K562 (cell line): ENCODE data around the gene ZNF595. TPM values are rescaled to one million over a fixed set of nuclear protein-coding genes. Genes with fewer than 3 reads are reported as not detected.
A peak's percentile ranks its signal among the peaks of the same experiment; 100 is the strongest.

Experiments used
- ATAC-seq: fragments of 200-7000 bp; cut with Tn5 transposase; 3 replicates; pipeline ENCODE4 v1.9.1; 2020; ENCODE audit warnings: moderate library complexity
- BruUV-seq: library from RNA; stranded (reverse); fragments of 400-500 nt; replicated peaks from 2 replicates; lab custom pipeline; 2021; lab: Mats Ljungman, UMichigan
- CTCF ChIA-PET: fragments of 300-600 bp; formaldehyde crosslinking; extraction: SDS; loops from one replicate; lab custom pipeline; 2021; ENCODE audit warnings: low intra/inter-chr PET ratio; lab: Yijun Ruan, JAX
- POLR2A ChIA-PET: fragments of 300-600, 350-650 bp; sonication (Branson Sonifier 250); formaldehyde crosslinking; extraction: SDS; loops from one replicate; lab custom pipeline; 2021; ENCODE audit warnings: antibody characterized with exemption, inconsistent platforms; lab: Yijun Ruan, JAX
- DNase-seq, 4 experiments: peaks; one replicate each; pipeline versions ENCODE4 v3.0.0 to v3.0.0-alpha.2; 2011 to 2018; ENCODE audit warnings: low spot score in 3 of 4, mixed read lengths in 3 of 4; ENCODE audit errors: extremely low read depth in 1 of 4
- FAIRE-seq: peaks from 2 replicates; lab custom pipeline; 2011; peaks lifted over from hg19 to GRCh38; lab: Jason Lieb, UNC
- H2AFZ ChIP-seq: 2 replicates; pipeline ENCODE4 v1.6.0; 2011; ENCODE audit warnings: low read depth, low read length, control low read depth, inconsistent platforms
- H3K27ac ChIP-seq: fragments of 200-600 bp; 3 replicates; pipeline ENCODE4 v1.8.0; 2011; ENCODE audit warnings: low read depth, mild to moderate bottlenecking, control low read depth, inconsistent platforms, low read length, moderate library complexity, mixed read lengths; ENCODE audit errors: extremely low read depth
- H3K27me3 ChIP-seq, 2 experiments: fragments of 300-600 bp in 1 of 2; 2 replicates in 1 of 2; 3 replicates in 1 of 2; pipeline versions ENCODE4 v1.6.0 to v1.8.0; 2011; ENCODE audit warnings: inconsistent platforms in 2 of 2, low read length in 2 of 2, mild to moderate bottlenecking in 1 of 2, mixed read lengths in 1 of 2, moderate library complexity in 1 of 2; ENCODE audit not compliant: control insufficient read depth in 2 of 2, insufficient read depth in 2 of 2
- H3K36me3 ChIP-seq: fragments of 300-600 bp; 3 replicates; pipeline ENCODE4 v1.8.0; 2011; ENCODE audit warnings: mild to moderate bottlenecking, low read length, inconsistent platforms; ENCODE audit not compliant: control insufficient read depth, insufficient read depth
- H3K4me1 ChIP-seq, 2 experiments: fragments of 200-600 bp in 1 of 2; replicated peaks in 1 of 2; 2 replicates in 1 of 2; 3 replicates in 1 of 2; pipeline versions ENCODE4 v1.5.1 to v1.8.0; 2011; ENCODE audit warnings: inconsistent platforms in 2 of 2, low read length in 2 of 2, mild to moderate bottlenecking in 1 of 2, mixed read lengths in 1 of 2, moderate library complexity in 1 of 2; ENCODE audit not compliant: control insufficient read depth in 2 of 2, insufficient read depth in 2 of 2
- H3K4me2 ChIP-seq: 2 replicates; pipeline ENCODE4 v1.6.1; 2011; ENCODE audit warnings: low read length, control low read depth, inconsistent platforms, mixed read lengths; ENCODE audit not compliant: insufficient read depth
- H3K4me3 ChIP-seq: fragments of 200-600 bp; sonication (generic), shearing (Covaris generic); 2 replicates; pipeline ENCODE4 v1.5.1; 2016; ENCODE audit warnings: control low read depth, inconsistent platforms
- H3K79me2 ChIP-seq: fragments of 200-600 bp; 3 replicates; pipeline ENCODE4 v1.8.0; 2011; ENCODE audit warnings: low read length, inconsistent platforms; ENCODE audit not compliant: control insufficient read depth, insufficient read depth
- H3K9ac ChIP-seq, 2 experiments: 2 replicates each; pipeline versions ENCODE4 v1.6.0 to v1.6.1; 2011; ENCODE audit warnings: low read depth in 2 of 2, low read length in 2 of 2, control low read depth in 1 of 2, inconsistent platforms in 1 of 2, mild to moderate bottlenecking in 1 of 2, mixed read lengths in 1 of 2; ENCODE audit not compliant: insufficient read depth in 1 of 2
- H3K9me1 ChIP-seq: one replicate; pipeline ENCODE4 v1.6.0; 2011; ENCODE audit warnings: inconsistent platforms, mild to moderate bottlenecking, low read length, moderate library complexity; ENCODE audit not compliant: control insufficient read depth, insufficient read depth
- H3K9me3 ChIP-seq: replicated peaks from 2 replicates; pipeline ENCODE4 v1.5.1; 2011; ENCODE audit warnings: low read depth, low read length, inconsistent platforms; ENCODE audit not compliant: control insufficient read depth, insufficient read depth
- H4K20me1 ChIP-seq: replicated peaks from 2 replicates; pipeline ENCODE4 v1.6.1; 2011; ENCODE audit warnings: low read length, inconsistent platforms, mixed read lengths; ENCODE audit not compliant: control insufficient read depth, insufficient read depth
- CHAMP1 ChIP-seq: fragments of 450-650 bp; IDR thresholded peaks from 2 replicates; pipeline ENCODE4 v1.6.1; 2016; ENCODE audit warnings: mild to moderate bottlenecking
- KLF13 ChIP-seq: fragments of 450-650 bp; IDR thresholded peaks from 2 replicates; pipeline ENCODE4 v1.6.1; 2016; ENCODE audit warnings: missing genetic modification characterization, low read depth, mild to moderate bottlenecking, missing compliant biosample characterization, moderate library complexity, borderline replicate concordance
- POLR3G ChIP-seq: IDR thresholded peaks from 2 replicates; pipeline ENCODE4 v1.6.1; 2011; ENCODE audit not compliant: insufficient read length, insufficient replicate concordance; ENCODE audit errors: extremely low read depth
- ZNF263 ChIP-seq: sonication (generic); formaldehyde crosslinking; IDR thresholded peaks from 2 replicates; pipeline ENCODE4 v1.8.0; 2022; ENCODE audit warnings: mild to moderate bottlenecking, missing genetic modification reagents, borderline replicate concordance
- ZNF561 ChIP-seq: fragments of 450-650 bp; formaldehyde crosslinking; conservative IDR thresholded peaks from 2 replicates; pipeline ENCODE4 v1.4.0; 2020; ENCODE audit warnings: mild to moderate bottlenecking, moderate library complexity
- WGBS: fragments of 100-300 bp; shearing (Covaris generic); methylation state at CpG from one replicate; pipeline ENCODE4 v1.1.6; 2016; ENCODE audit warnings: low coverage, mixed read lengths; ENCODE audit not compliant: insufficient coverage; ENCODE audit errors: missing lambda C conversion rate; 5-methylcytosine and 5-hydroxymethylcytosine counted together
- in situ Hi-C: fragments of 300-500 bp; cut with MboI; formaldehyde crosslinking; loops from 4 replicates; pipeline ENCODE4 v1.15.0; 2018; ENCODE audit warnings: inconsistent platforms, mixed read lengths
- intact Hi-C: fragments of 100-400 bp; cut with micrococcal nuclease; formaldehyde crosslinking; loops from 2 replicates; pipeline ENCODE4 v1.14.2; 2022
- polyA plus RNA-seq, 8 experiments: library from polyadenylated mRNA; depleted of rRNA in 4 of 8; stranded (reverse) in 5 of 8; unstranded in 3 of 8; fragments of >200 nt; fragmentation: Nextera tagmentation in 2 of 8; fragmentation: Illumina TruSeq in 1 of 8; extraction: Ambion mirVana in 2 of 8; extraction: Trizol in 1 of 8; gene quantifications; 2 replicates each; pipeline versions ENCODE4 v1.2.1 to v1.2.3, GENCODE V29; 2011 to 2014; ENCODE audit warnings: inconsistent platforms in 1 of 8, missing spikeins in 1 of 8
- total RNA-seq, 7 experiments: library from RNA; depleted of rRNA in 6 of 7; stranded (reverse); fragments of >200 nt in 6 of 7; fragmentation: Illumina TruSeq in 2 of 7; extraction: Trizol in 2 of 7; gene quantifications; 2 replicates each; pipeline versions ENCODE4 v1.2.1 to v1.2.3, GENCODE V29; 2011 to 2021; ENCODE audit warnings: low replicate concordance in 1 of 7

ZNF595 gene
- total and polyA plus RNA-seq, 9 of the 15 experiments (the other 6 are each of a cell fraction or from before 2014, with no cell fraction given) = 116 to 632 (median 237) TPM

GRCh38 chr4:107083-107443 is 53.9 kb downstream of the ZNF595 start:
- H3K9me3 ChIP-seq = no peaks in the 10 kb centered on the region; the same call in 1 of the 2 replicates
- H3K9ac ChIP-seq = no peak overlapping the region

GRCh38 chr4:107444-108429 is 54.6 kb downstream of the ZNF595 start:
- no peak overlapping the region for H3K4me3 ChIP-seq
- no peak for DNase-seq
- TF ChIP-seq CHAMP1 = no peak
- TF ChIP-seq ZNF263 (CRISPR knock-in tag) = peak; percentile 41; the same call in 1 of the 2 replicates
- TF ChIP-seq, all 486 proteins: peak for 1
- no peak overlapping the region for H3K9ac ChIP-seq
- BruUV-seq = no TSS peak
- no peaks in the 10 kb centered on the region; the same call in 1 of the 2 replicates for H3K9me3 ChIP-seq
- intact Hi-C loops (no loop called here), in situ Hi-C loops (no loop called here)
- FAIRE-seq = no peak
- H4K20me1 ChIP-seq = no peaks in the 10 kb centered on the region
- 13% methylated on average over 30 of the region's 91 CpGs for WGBS
- no peak overlapping the region for H2AFZ ChIP-seq
- H3K27me3 ChIP-seq = no peaks in the 10 kb centered on the region
- H3K27ac ChIP-seq = no peak overlapping the region
- H3K9me1 ChIP-seq = no peaks in the 10 kb centered on the region
- no peak for ATAC-seq
- ChIA-PET CTCF (no interaction called here), POLR2A (no interaction called here)
- H3K36me3 ChIP-seq = no peaks in the 10 kb centered on the region
- no peak overlapping the region for H3K4me2 ChIP-seq
- H3K4me1 ChIP-seq = no peaks in the 10 kb centered on the region
- no peaks in the 10 kb centered on the region for H3K79me2 ChIP-seq

More at GRCh38 chr4:107083-107443, 53.9 kb downstream of the ZNF595 start:
- FAIRE-seq (no peak), DNase-seq (no peak)
- no peaks in the 10 kb centered on the region for H4K20me1 ChIP-seq
- 22% methylated on average over 13 of the region's 33 CpGs for WGBS
- intact Hi-C loops = no loop called here
- H3K36me3 ChIP-seq = no peaks in the 10 kb centered on the region
- POLR2A ChIA-PET = no interaction called here
- H3K27ac ChIP-seq = no peak overlapping the region
- H2AFZ ChIP-seq = no peak overlapping the region
- H3K27me3 ChIP-seq = no peaks in the 10 kb centered on the region
- TF ChIP-seq ZNF561 (CRISPR knock-in tag) = no peak
- no peak for TF ChIP-seq KLF13
- TF ChIP-seq POLR3G = no peak
- TF ChIP-seq, all 486 proteins: peak for 0
- Histone ChIP-seq H3K9me1 (no peaks in the 10 kb centered on the region), H3K79me2 (no peaks in the 10 kb centered on the region), H3K4me1 (no peaks in the 10 kb centered on the region), H3K4me3 (no peak overlapping the region), H3K4me2 (no peak overlapping the region)
- CTCF ChIA-PET = no interaction called here
- ATAC-seq = no peak
- in situ Hi-C loops = no loop called here
- no TSS peak for BruUV-seq
